ENCODE data around the gene KRT81. TPM values are rescaled to one million over a fixed set of nuclear protein-coding genes. Genes with fewer than 3 reads are reported as not detected.

The KRT81 gene
- total RNA-seq, 2 experiments from 2014 or later, result not detected

GRCh38 chr12:52238207-52238840 is 53.0 kb downstream of the KRT81 start:
- Mint-ChIP-seq H3K9me3 (no peaks in the 10 kb centered on the region), H3K27me3 (ENCODE audit: low read depth) (peaks cover 14% of the 10 kb centered on the region), H3K4me3 (no peak overlapping the region), H3K4me1 (ENCODE audit: low read depth) (peaks cover 2% of the 10 kb centered on the region), H3K36me3 (ENCODE audit: low read depth) (no peaks in the 10 kb centered on the region), H3K27ac (no peak overlapping the region)
- no peak for DNase-seq
- intact Hi-C loops (cut with micrococcal nuclease), result no loop called here
- CTCF ChIA-PET, result interaction anchor here (0.5 to 3.6 kb wide), 6 partner anchors 13 to 842 kb away, joined by 3 to 20 read pairs (median 4); no protein-coding TSS in a partner anchor

- Mint-ChIP-seq H3K27me3 (ENCODE audit: low read depth) (peaks cover 27% of the 10 kb centered on the region), H3K27ac (no peak overlapping the region)
- CTCF ChIA-PET, result interaction anchor here (2.0 to 3.6 kb wide), 2 partner anchors 15 to 42 kb away, joined by 10 to 20 read pairs; no protein-coding TSS in a partner anchor
These were observed 54.8 kb downstream of the KRT81 start for GRCh38 chr12:52236386-52237050.

More at GRCh38 chr12:52236386-52237050, 54.8 kb downstream of the KRT81 start:
- no peaks in the 10 kb centered on the region for H3K4me1 Mint-ChIP-seq (ENCODE audit: low read depth)
- no peak for DNase-seq
- intact Hi-C loops (cut with micrococcal nuclease), result no loop called here
- no peaks in the 10 kb centered on the region for H3K36me3 Mint-ChIP-seq (ENCODE audit: low read depth)
- H3K9me3 Mint-ChIP-seq, result no peaks in the 10 kb centered on the region
- no peak overlapping the region for H3K4me3 Mint-ChIP-seq

Other genes starting within 250 kb of the KRT81 start
- gene NR4A1, start 240.1 kb downstream of the KRT81 start, total RNA-seq, result 10 to 100 TPM; 64.2 to 64.8 TPM
- 10 to 100 TPM; 21.8 to 22.0 TPM for gene ATG101, start 221.6 kb downstream of the KRT81 start, total RNA-seq
- gene SMIM41, start 211.8 kb downstream of the KRT81 start, total RNA-seq, result not detected
- gene KRT80, start 99.5 kb downstream of the KRT81 start, total RNA-seq, result not detected
- gene KRT7, start 58.3 kb downstream of the KRT81 start, total RNA-seq, result 1 to 10 TPM; 1.9 to 3.4 TPM
- gene KRT86, start 16.9 kb downstream of the KRT81 start, total RNA-seq, result under 1 TPM in 1 of 2 experiments, not detected in 1; 0.15 TPM
- gene KRT83, start 29.9 kb upstream of the KRT81 start, total RNA-seq, result not detected
- gene KRT85, start 75.9 kb upstream of the KRT81 start, total RNA-seq, result not detected
- gene KRT84, start 94.1 kb upstream of the KRT81 start, total RNA-seq, result not detected
- gene KRT82, start 114.8 kb upstream of the KRT81 start, total RNA-seq, result not detected
- not detected for gene KRT75, start 142.8 kb upstream of the KRT81 start, total RNA-seq
- gene KRT6B, start 160.6 kb upstream of the KRT81 start, total RNA-seq, result not detected
- gene KRT6C, start 182.3 kb upstream of the KRT81 start, total RNA-seq, result not detected
- not detected for gene KRT6A, start 201.7 kb upstream of the KRT81 start, total RNA-seq
- not detected for gene KRT5, start 228.9 kb upstream of the KRT81 start, total RNA-seq